ENCODE measurements around the gene ZFAND2A. TPM values are rescaled to one million over a fixed set of nuclear protein-coding genes. Genes with fewer than 3 reads are reported as not detected.

Gene ZFAND2A
- total RNA-seq, 1 donor from 2014 or later, result 5.6 TPM

- intact Hi-C loops (cut with DNase I), result loop anchor here (5.0 kb wide), 1 partner anchor 242 kb away; no protein-coding TSS in a partner anchor
- Histone ChIP-seq H3K4me1 (no peaks in the 10 kb centered on the region), H3K27ac (no peak overlapping the region), H3K4me3 (no peak overlapping the region), H3K36me3 (no peaks in the 10 kb centered on the region), H3K9me3 (no peaks in the 10 kb centered on the region), H3K27me3 (peaks cover 11% of the 10 kb centered on the region)
- DNase-seq (ENCODE audit: low spot score in 2 of 2), result no peak
- TF ChIP-seq CTCF (IDR thresholded peaks at IDR 0.05), result no peak
Observed at GRCh38 chr7:1189986-1190772, 30.2 kb upstream of the ZFAND2A start.

- DNase-seq (ENCODE audit: low spot score in 2 of 2), result no peak
- Histone ChIP-seq H3K27me3 (peaks cover 5% of the 10 kb centered on the region), H3K4me3 (no peak overlapping the region), H3K9me3 (no peaks in the 10 kb centered on the region), H3K36me3 (no peaks in the 10 kb centered on the region), H3K4me1 (no peaks in the 10 kb centered on the region), H3K27ac (no peak overlapping the region)
- no peak for TF ChIP-seq CTCF (IDR thresholded peaks at IDR 0.05)
- intact Hi-C loops (cut with DNase I), result no loop called here
Observed at GRCh38 chr7:1188720-1189294, 28.8 kb upstream of the ZFAND2A start.

GRCh38 chr7:1187127-1187526 is 27.1 kb upstream of the ZFAND2A start:
- TF ChIP-seq CTCF (IDR thresholded peaks at IDR 0.05), result no peak
- no peak for DNase-seq (ENCODE audit: low spot score in 2 of 2)
- intact Hi-C loops (cut with DNase I), result no loop called here
- Histone ChIP-seq H3K4me3 (no peak overlapping the region), H3K27ac (no peak overlapping the region), H3K9me3 (no peaks in the 10 kb centered on the region), H3K4me1 (no peaks in the 10 kb centered on the region), H3K36me3 (no peaks in the 10 kb centered on the region), H3K27me3 (no peaks in the 10 kb centered on the region)

GRCh38 chr7:1181640-1182039 is 21.6 kb upstream of the ZFAND2A start:
- TF ChIP-seq CTCF (IDR thresholded peaks at IDR 0.05), result no peak
- DNase-seq (ENCODE audit: low spot score in 2 of 2), result no peak
- Histone ChIP-seq H3K4me3 (no peak overlapping the region), H3K27ac (no peak overlapping the region), H3K27me3 (no peaks in the 10 kb centered on the region), H3K9me3 (no peaks in the 10 kb centered on the region), H3K36me3 (no peaks in the 10 kb centered on the region), H3K4me1 (no peaks in the 10 kb centered on the region)
- intact Hi-C loops (cut with DNase I), result no loop called here

- no peaks in the 10 kb centered on the region for H3K9me3 ChIP-seq
- no peak for TF ChIP-seq CTCF (IDR thresholded peaks at IDR 0.05)
- H3K4me3 ChIP-seq, result no peak overlapping the region
- intact Hi-C loops (cut with DNase I), result no loop called here
- no peak for DNase-seq (ENCODE audit: low spot score in 2 of 2)
- H3K27me3 ChIP-seq, result no peaks in the 10 kb centered on the region
- H3K36me3 ChIP-seq, result no peaks in the 10 kb centered on the region
- H3K4me1 ChIP-seq, result no peaks in the 10 kb centered on the region
- no peak overlapping the region for H3K27ac ChIP-seq
Observed at GRCh38 chr7:1181031-1181430, 21.0 kb upstream of the ZFAND2A start.

Measured in ascending aorta (tissue), 2 donors.